ENCODE data around the gene MAGEH1. TPM values are rescaled to one million over a fixed set of nuclear protein-coding genes. Genes with fewer than 3 reads are reported as not detected.
"Not testable (repeated sequence)": the region's sequence is repeated elsewhere in the genome, so short reads cannot be mapped to it uniquely, and the experiment has no call there.

The MAGEH1 gene
- total RNA-seq, 1 experiment from 2014 or later, result not detected

GRCh38 chrX:55451141-55451540 lies 786 bp upstream of the MAGEH1 start:
- no peaks in the 10 kb centered on the region for H3K36me3 ChIP-seq (ENCODE audit: control insufficient read depth, insufficient read depth, low read length)
- DNase-seq, result no peak
- H3K27me3 ChIP-seq (replicated peaks; ENCODE audit: control insufficient read depth, insufficient read depth, low read length), result no peaks in the 10 kb centered on the region
- Mint-ChIP-seq H3K27me3 (ENCODE audit: insufficient read depth, unreplicated experiment) (peaks cover under 1% of the 10 kb centered on the region), H3K4me1 (ENCODE audit: low read depth, unreplicated experiment) (no peaks in the 10 kb centered on the region), H3K4me3 (ENCODE audit: unreplicated experiment) (no peak overlapping the region), H3K9me3 (ENCODE audit: unreplicated experiment) (no peaks in the 10 kb centered on the region), H3K36me3 (ENCODE audit: insufficient read depth, unreplicated experiment) (no peaks in the 10 kb centered on the region), H3K27ac (ENCODE audit: unreplicated experiment) (no peak overlapping the region)
- intact Hi-C loops (cut with micrococcal nuclease; ENCODE audit: unreplicated experiment), result no loop called here
- ChIA-PET CTCF (no interaction called here), POLR2A (no interaction called here)
- no TSS peak for BruUV-seq (replicated peaks)
- no peaks in the 10 kb centered on the region for H3K9me3 ChIP-seq
- no peak overlapping the region for H3K4me3 ChIP-seq (ENCODE audit: low read depth, low read length)
- H3K4me1 ChIP-seq, result no peaks in the 10 kb centered on the region
- TF ChIP-seq CTCF (IDR thresholded peaks at IDR 0.05; ENCODE audit: insufficient read depth in 1 of 2, low read depth in 1 of 2, low read length in 1 of 2, severe bottlenecking in 1 of 2, unreplicated experiment in 1 of 2), result no peak

GRCh38 chrX:55451626-55451989 lies 319 bp upstream of the MAGEH1 start:
- H3K36me3 ChIP-seq (ENCODE audit: control insufficient read depth, insufficient read depth, low read length), result no peaks in the 10 kb centered on the region
- Mint-ChIP-seq H3K9me3 (ENCODE audit: unreplicated experiment) (no peaks in the 10 kb centered on the region), H3K4me3 (ENCODE audit: unreplicated experiment) (peak overlapping the region; percentile 24), H3K27ac (ENCODE audit: unreplicated experiment) (no peak overlapping the region), H3K36me3 (ENCODE audit: insufficient read depth, unreplicated experiment) (no peaks in the 10 kb centered on the region), H3K4me1 (ENCODE audit: low read depth, unreplicated experiment) (no peaks in the 10 kb centered on the region), H3K27me3 (ENCODE audit: insufficient read depth, unreplicated experiment) (no peaks in the 10 kb centered on the region)
- no peaks in the 10 kb centered on the region for H3K9me3 ChIP-seq
- POLR2A ChIA-PET, result interaction anchor here (0.6 kb wide), 1 partner anchor 252 kb away, joined by 3 read pairs; no protein-coding TSS in a partner anchor
- H3K27me3 ChIP-seq (replicated peaks; ENCODE audit: control insufficient read depth, insufficient read depth, low read length), result no peaks in the 10 kb centered on the region
- CTCF ChIA-PET, result no interaction called here
- no peak for TF ChIP-seq CTCF (IDR thresholded peaks at IDR 0.05; ENCODE audit: insufficient read depth in 1 of 2, low read depth in 1 of 2, low read length in 1 of 2, severe bottlenecking in 1 of 2, unreplicated experiment in 1 of 2)
- no TSS peak for BruUV-seq (replicated peaks)
- H3K4me1 ChIP-seq, result no peaks in the 10 kb centered on the region
- no peak overlapping the region for H3K4me3 ChIP-seq (ENCODE audit: low read depth, low read length)
- DNase-seq, result no peak
- intact Hi-C loops (cut with micrococcal nuclease; ENCODE audit: unreplicated experiment), result no loop called here

- Histone ChIP-seq H3K27me3 (replicated peaks; ENCODE audit: control insufficient read depth, insufficient read depth, low read length) (no peaks in the 10 kb centered on the region), H3K9me3 (no peaks in the 10 kb centered on the region), H3K4me3 (ENCODE audit: low read depth, low read length) (no peak overlapping the region), H3K4me1 (no peaks in the 10 kb centered on the region), H3K36me3 (ENCODE audit: control insufficient read depth, insufficient read depth, low read length) (no peaks in the 10 kb centered on the region)
- POLR2A ChIA-PET, result no interaction called here
- no peak overlapping the region for H3K27ac Mint-ChIP-seq (ENCODE audit: unreplicated experiment)
- no peaks in the 10 kb centered on the region for H3K36me3 Mint-ChIP-seq (ENCODE audit: insufficient read depth, unreplicated experiment)
- no peak for TF ChIP-seq CTCF (IDR thresholded peaks at IDR 0.05; ENCODE audit: insufficient read depth in 1 of 2, low read depth in 1 of 2, low read length in 1 of 2, severe bottlenecking in 1 of 2, unreplicated experiment in 1 of 2)
- intact Hi-C loops (cut with micrococcal nuclease; ENCODE audit: unreplicated experiment), result no loop called here
- BruUV-seq (replicated peaks), result no TSS peak
- DNase-seq, result no peak
- no peaks in the 10 kb centered on the region for H3K9me3 Mint-ChIP-seq (ENCODE audit: unreplicated experiment)
- H3K4me3 Mint-ChIP-seq (ENCODE audit: unreplicated experiment), result no peak overlapping the region
- CTCF ChIA-PET, result no interaction called here
- no peaks in the 10 kb centered on the region for H3K4me1 Mint-ChIP-seq (ENCODE audit: low read depth, unreplicated experiment)
- no peaks in the 10 kb centered on the region for H3K27me3 Mint-ChIP-seq (ENCODE audit: insufficient read depth, unreplicated experiment)
These were observed 852 bp downstream of the MAGEH1 start for GRCh38 chrX:55452833-55453124.

GRCh38 chrX:55455708-55456107 lies 3.8 kb downstream of the MAGEH1 start:
- H3K27me3 Mint-ChIP-seq (ENCODE audit: insufficient read depth, unreplicated experiment); intact Hi-C loops (cut with micrococcal nuclease; ENCODE audit: unreplicated experiment); POLR2A ChIA-PET; H3K27ac Mint-ChIP-seq (ENCODE audit: unreplicated experiment); H3K4me1 ChIP-seq; CTCF ChIA-PET; H3K36me3 Mint-ChIP-seq (ENCODE audit: insufficient read depth, unreplicated experiment); BruUV-seq (replicated peaks); H3K4me3 ChIP-seq (ENCODE audit: low read depth, low read length); H3K36me3 ChIP-seq (ENCODE audit: control insufficient read depth, insufficient read depth, low read length); H3K4me3 Mint-ChIP-seq (ENCODE audit: unreplicated experiment); DNase-seq; H3K9me3 Mint-ChIP-seq (ENCODE audit: unreplicated experiment); H3K4me1 Mint-ChIP-seq (ENCODE audit: low read depth, unreplicated experiment); H3K9me3 ChIP-seq; H3K27me3 ChIP-seq (replicated peaks; ENCODE audit: control insufficient read depth, insufficient read depth, low read length): not testable (repeated sequence)

- H3K4me3 Mint-ChIP-seq (ENCODE audit: unreplicated experiment); BruUV-seq (replicated peaks); H3K4me1 ChIP-seq; H3K4me1 Mint-ChIP-seq (ENCODE audit: low read depth, unreplicated experiment); H3K36me3 ChIP-seq (ENCODE audit: control insufficient read depth, insufficient read depth, low read length); H3K36me3 Mint-ChIP-seq (ENCODE audit: insufficient read depth, unreplicated experiment); H3K9me3 Mint-ChIP-seq (ENCODE audit: unreplicated experiment); H3K27me3 ChIP-seq (replicated peaks; ENCODE audit: control insufficient read depth, insufficient read depth, low read length); POLR2A ChIA-PET; H3K27me3 Mint-ChIP-seq (ENCODE audit: insufficient read depth, unreplicated experiment); H3K4me3 ChIP-seq (ENCODE audit: low read depth, low read length); CTCF ChIA-PET; intact Hi-C loops (cut with micrococcal nuclease; ENCODE audit: unreplicated experiment); DNase-seq; H3K27ac Mint-ChIP-seq (ENCODE audit: unreplicated experiment); H3K9me3 ChIP-seq: not testable (repeated sequence)
These were observed 7.5 kb downstream of the MAGEH1 start for GRCh38 chrX:55459426-55459825.

Measured in Caco-2 (cell line).